CD4-positive, alpha-beta T cell (primary cell): Measurements from ENCODE around the gene DONSON. TPM values are rescaled to one million over a fixed set of nuclear protein-coding genes. Genes with fewer than 3 reads are reported as not detected.

Experiments
- ATAC-seq: fragments of 200-7000 bp; cut with Tn5 transposase; one replicate; pipeline ENCODE4 v1.10.0; 2022; ENCODE audit warnings: mild to moderate bottlenecking; ENCODE audit not compliant: poor library complexity
- CTCF ChIA-PET: fragments of 350-600 bp; sonication (Branson Sonifier 250); formaldehyde crosslinking; loops from one replicate; lab custom pipeline; 2021; ENCODE audit warnings: antibody characterized with exemption, inconsistent platforms; lab: Charles Lee
- POLR2A ChIA-PET: fragments of 350-600 bp; sonication (Branson Sonifier 250); formaldehyde crosslinking; loops from one replicate; lab custom pipeline; 2021; ENCODE audit warnings: antibody characterized with exemption, inconsistent platforms; lab: Charles Lee
- DNase-seq, 14 experiments: peaks; one replicate each; pipeline ENCODE4 v3.0.0-alpha.2; 2013 to 2020; ENCODE audit warnings: mixed read lengths in 2 of 14
- H3K27ac ChIP-seq, 2 donors: one replicate each; pipeline versions ENCODE4 v1.5.1 to v1.7.0; 2013; ENCODE audit warnings: low read length in 2 of 2, low read depth in 1 of 2, mild to moderate bottlenecking in 1 of 2
- H3K27me3 ChIP-seq, 2 experiments: 1 replicate in 1 of 2; 2 replicates in 1 of 2; pipeline versions ENCODE4 v1.6.1 to v1.7.0; 2013; ENCODE audit warnings: low read length in 2 of 2, control low read depth in 1 of 2, mild to moderate bottlenecking in 1 of 2, moderate library complexity in 1 of 2; ENCODE audit not compliant: insufficient read depth in 2 of 2, control insufficient read depth in 1 of 2
- H3K36me3 ChIP-seq: one replicate; pipeline ENCODE4 v1.6.1; 2013; ENCODE audit warnings: low read length, control low read depth; ENCODE audit not compliant: insufficient read depth
- H3K4me1 ChIP-seq: one replicate; pipeline ENCODE4 v1.6.1; 2013; ENCODE audit warnings: low read length, control low read depth; ENCODE audit not compliant: insufficient read depth
- H3K4me3 ChIP-seq: one replicate; pipeline ENCODE4 v1.5.1; 2013; ENCODE audit warnings: mild to moderate bottlenecking, low read length, moderate library complexity
- H3K9me3 ChIP-seq, 2 experiments: 1 replicate in 1 of 2; 2 replicates in 1 of 2; pipeline versions ENCODE4 v1.6.1 to v1.7.0; 2013; ENCODE audit warnings: low read length in 2 of 2, mild to moderate bottlenecking in 2 of 2, control low read depth in 1 of 2, moderate library complexity in 1 of 2; ENCODE audit not compliant: control insufficient read depth in 1 of 2, insufficient read depth in 1 of 2
- H3K27ac Mint-ChIP-seq: one replicate; pipeline ENCODE4 v1.8.0; 2020; ENCODE audit warnings: mixed read lengths
- H3K27me3 Mint-ChIP-seq: one replicate; pipeline ENCODE4 v1.8.0; 2021; ENCODE audit warnings: mixed read lengths
- H3K36me3 Mint-ChIP-seq: one replicate; pipeline ENCODE4 v1.8.0; 2021; ENCODE audit warnings: low read depth, mixed read lengths
- H3K4me1 Mint-ChIP-seq: one replicate; pipeline ENCODE4 v1.8.0; 2021; ENCODE audit warnings: low read depth, mixed read lengths
- H3K4me3 Mint-ChIP-seq: one replicate; pipeline ENCODE4 v1.8.0; 2020; ENCODE audit warnings: mild to moderate bottlenecking, mixed read lengths
- H3K9me3 Mint-ChIP-seq: one replicate; pipeline ENCODE4 v1.8.0; 2020; ENCODE audit warnings: mixed read lengths
- intact Hi-C, 2 experiments: fragments of 100-400 bp; cut with DNase I in 1 of 2; cut with micrococcal nuclease in 1 of 2; formaldehyde crosslinking; loops; one replicate each; pipeline versions ENCODE4 v1.15.1 to v1.9.0; 2023 to 2025; cut with DNase I, micrococcal nuclease
- total RNA-seq, 174 experiments: library from RNA in 2 of 174; stranded (reverse) in 2 of 174; gene quantifications; one replicate each; pipeline ENCODE4 v1.2.3 and lab custom pipeline; 2021 to 2026
- TF ChIP-seq, protein P1 (sequence below): fragments of 200-600 bp; IDR thresholded peaks from one replicate; pipeline ENCODE4 v1.8.0; 2022; ENCODE audit warnings: antibody characterized with exemption, mild to moderate bottlenecking

The DONSON gene
- total RNA-seq, 2 experiments from 2014 or later = 11.9 to 13.5 TPM

- ATAC-seq (no peak), DNase-seq (no peak)
- POLR2A ChIA-PET = interaction anchor here (0.8 to 5.1 kb wide), 3 partner anchors 12 to 37 kb away, joined by 3 to 29 read pairs (median 3); partner anchors contain the start of genes GART and SON
- intact Hi-C loops = no loop called here
- Histone ChIP-seq H3K36me3 (peaks cover 97% of the 10 kb centered on the region), H3K27ac (no peak overlapping the region), H3K27me3 (no peaks in the 10 kb centered on the region), H3K4me3 (no peak overlapping the region), H3K9me3 (no peaks in the 10 kb centered on the region), H3K4me1 (peaks cover 13% of the 10 kb centered on the region)
- TF ChIP-seq, protein P1, sequence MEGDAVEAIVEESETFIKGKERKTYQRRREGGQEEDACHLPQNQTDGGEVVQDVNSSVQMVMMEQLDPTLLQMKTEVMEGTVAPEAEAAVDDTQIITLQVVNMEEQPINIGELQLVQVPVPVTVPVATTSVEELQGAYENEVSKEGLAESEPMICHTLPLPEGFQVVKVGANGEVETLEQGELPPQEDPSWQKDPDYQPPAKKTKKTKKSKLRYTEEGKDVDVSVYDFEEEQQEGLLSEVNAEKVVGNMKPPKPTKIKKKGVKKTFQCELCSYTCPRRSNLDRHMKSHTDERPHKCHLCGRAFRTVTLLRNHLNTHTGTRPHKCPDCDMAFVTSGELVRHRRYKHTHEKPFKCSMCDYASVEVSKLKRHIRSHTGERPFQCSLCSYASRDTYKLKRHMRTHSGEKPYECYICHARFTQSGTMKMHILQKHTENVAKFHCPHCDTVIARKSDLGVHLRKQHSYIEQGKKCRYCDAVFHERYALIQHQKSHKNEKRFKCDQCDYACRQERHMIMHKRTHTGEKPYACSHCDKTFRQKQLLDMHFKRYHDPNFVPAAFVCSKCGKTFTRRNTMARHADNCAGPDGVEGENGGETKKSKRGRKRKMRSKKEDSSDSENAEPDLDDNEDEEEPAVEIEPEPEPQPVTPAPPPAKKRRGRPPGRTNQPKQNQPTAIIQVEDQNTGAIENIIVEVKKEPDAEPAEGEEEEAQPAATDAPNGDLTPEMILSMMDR = no peak
- Mint-ChIP-seq H3K27ac (peak overlapping the region; percentile 58), H3K36me3 (peaks cover 96% of the 10 kb centered on the region), H3K27me3 (no peaks in the 10 kb centered on the region), H3K4me1 (peaks cover 66% of the 10 kb centered on the region), H3K9me3 (no peaks in the 10 kb centered on the region), H3K4me3 (peak overlapping the region; percentile 54)
- CTCF ChIA-PET = no interaction called here
These were observed 34.1 kb downstream of the DONSON start for GRCh38 chr21:33554236-33554981.

- POLR2A ChIA-PET = no interaction called here
These were observed 35.4 kb downstream of the DONSON start for GRCh38 chr21:33552999-33553598.

More at GRCh38 chr21:33552999-33553598, 35.4 kb downstream of the DONSON start:
- intact Hi-C loops = no loop called here
- ATAC-seq (no peak), DNase-seq (no peak)
- H3K27me3 Mint-ChIP-seq = no peaks in the 10 kb centered on the region
- Histone ChIP-seq H3K36me3 (peaks cover 96% of the 10 kb centered on the region), H3K27me3 (no peaks in the 10 kb centered on the region), H3K4me3 (no peak overlapping the region), H3K27ac (no peak overlapping the region), H3K4me1 (peaks cover 13% of the 10 kb centered on the region), H3K9me3 (no peaks in the 10 kb centered on the region)
- H3K36me3 Mint-ChIP-seq = peaks cover 96% of the 10 kb centered on the region
- TF ChIP-seq, protein P1 = no peak
- peaks cover 66% of the 10 kb centered on the region for H3K4me1 Mint-ChIP-seq
- peak overlapping the region; percentile 51 for H3K27ac Mint-ChIP-seq
- H3K4me3 Mint-ChIP-seq = no peak overlapping the region
- CTCF ChIA-PET = no interaction called here
- no peaks in the 10 kb centered on the region for H3K9me3 Mint-ChIP-seq
